Stimulated activated CD4-positive, alpha-beta T cell treated with anti-CD3 and anti-CD28 coated beads, Interleukin-4, amount 100 ng/mL, for 48 hours (primary cell): ENCODE results near the gene TLE3.

Experiments
- DNase-seq, 2 donors: peaks; one replicate each; pipeline ENCODE4 v3.0.0-alpha.2; 2020; ENCODE audit warnings: low read depth in 2 of 2

The TLE3 gene

DNA sequence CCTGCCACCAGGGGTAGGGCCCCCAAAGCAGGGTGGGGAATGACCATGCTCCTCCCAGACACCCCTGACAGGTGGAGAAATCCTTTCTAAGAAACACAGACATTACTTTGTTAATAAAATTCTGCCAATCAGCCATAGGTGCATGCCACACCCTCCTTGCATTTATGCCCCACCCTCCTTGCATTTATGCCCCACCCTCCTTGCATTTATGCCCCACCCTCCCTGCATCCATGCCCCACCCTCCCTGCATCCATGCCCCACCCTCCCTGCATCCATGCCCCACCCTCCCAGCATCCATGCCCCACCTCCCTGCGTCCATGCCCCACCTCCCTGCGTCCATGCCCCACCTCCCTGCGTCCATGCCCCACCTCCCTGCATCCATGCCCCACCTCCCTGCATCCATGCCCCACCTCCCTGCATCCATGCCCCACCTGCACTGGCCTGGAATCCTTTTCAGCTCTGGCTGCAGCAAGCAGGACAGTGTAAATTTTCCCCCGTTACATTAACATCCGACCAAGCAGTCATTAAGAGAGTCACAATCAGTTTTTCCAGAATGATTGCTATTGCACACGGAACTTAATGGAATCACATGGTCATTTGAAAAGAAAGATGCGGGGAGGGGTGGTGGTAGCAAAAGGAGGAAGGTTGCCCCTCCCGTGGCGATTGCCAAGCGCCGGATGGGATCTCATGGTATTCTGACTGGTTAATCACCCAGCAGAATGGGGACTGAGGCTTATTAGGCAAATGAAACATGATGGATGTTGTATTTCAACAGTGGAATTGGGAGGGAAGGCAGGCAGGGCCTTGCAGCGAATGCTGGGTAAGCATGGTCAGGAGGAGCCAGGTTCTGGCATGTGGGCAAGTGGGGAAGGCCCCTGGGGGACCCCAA, 91.2 kb downstream of the TLE3 start:
- no peak for DNase-seq

DNA sequence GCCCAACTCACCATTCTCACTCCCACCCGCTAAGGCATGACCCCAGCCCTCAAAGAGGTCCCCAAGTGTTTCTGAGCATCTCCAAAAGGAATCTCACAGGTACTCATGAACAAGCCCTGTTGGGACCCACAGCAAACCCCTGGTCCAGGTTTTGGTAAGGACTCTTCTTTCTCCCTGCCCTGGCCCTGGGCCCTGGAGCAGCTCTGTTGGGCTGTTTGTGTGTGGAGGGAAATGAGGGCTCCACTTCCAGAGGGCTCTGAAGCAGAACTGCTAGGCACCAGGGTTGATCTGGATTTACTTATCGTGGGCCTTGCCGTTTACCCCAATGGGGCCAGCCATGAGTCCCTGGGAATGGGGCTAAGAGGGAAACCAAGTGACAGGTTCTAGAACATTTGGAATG, 92.9 kb downstream of the TLE3 start:
- no peak for DNase-seq

DNA sequence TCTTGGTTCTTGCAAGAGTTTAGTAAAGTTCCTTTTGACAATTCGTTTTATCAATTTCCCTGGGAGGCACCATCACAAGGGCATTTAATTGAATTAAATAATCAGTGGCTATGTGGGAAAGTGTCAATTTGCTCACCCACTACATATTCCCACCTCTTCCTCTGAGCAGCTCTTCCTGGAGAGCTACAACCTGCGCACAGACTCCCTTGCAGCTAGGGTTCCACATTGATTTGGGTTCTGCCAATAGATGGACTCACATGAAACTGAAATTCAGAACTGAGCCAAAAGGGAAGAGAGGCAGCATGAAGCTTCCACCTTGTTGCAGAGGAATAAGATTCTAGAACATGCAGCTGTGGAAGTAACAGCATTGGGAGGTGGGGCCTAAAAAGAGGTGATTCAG, 94.8 kb downstream of the TLE3 start:
- DNase-seq, result no peak

DNA sequence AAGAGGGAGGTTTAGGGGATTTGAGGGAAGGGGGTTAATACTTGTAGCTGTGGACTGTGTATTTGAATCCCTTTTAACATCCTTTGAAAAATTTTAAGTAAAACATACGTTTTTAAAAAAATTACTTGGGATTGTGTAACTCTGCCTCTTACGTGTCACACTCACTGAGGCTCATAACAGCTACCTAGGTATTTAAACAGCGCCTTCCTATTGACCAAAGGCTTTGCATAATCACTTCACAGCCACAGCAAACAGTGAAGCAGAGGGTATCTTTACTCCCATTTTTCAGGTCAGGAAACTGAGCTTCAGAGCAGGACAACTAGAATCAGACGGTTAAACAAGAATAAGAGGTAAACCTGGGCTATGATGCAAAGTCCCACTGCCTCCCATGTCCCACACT, 95.9 kb downstream of the TLE3 start:
- DNase-seq, result no peak

DNA sequence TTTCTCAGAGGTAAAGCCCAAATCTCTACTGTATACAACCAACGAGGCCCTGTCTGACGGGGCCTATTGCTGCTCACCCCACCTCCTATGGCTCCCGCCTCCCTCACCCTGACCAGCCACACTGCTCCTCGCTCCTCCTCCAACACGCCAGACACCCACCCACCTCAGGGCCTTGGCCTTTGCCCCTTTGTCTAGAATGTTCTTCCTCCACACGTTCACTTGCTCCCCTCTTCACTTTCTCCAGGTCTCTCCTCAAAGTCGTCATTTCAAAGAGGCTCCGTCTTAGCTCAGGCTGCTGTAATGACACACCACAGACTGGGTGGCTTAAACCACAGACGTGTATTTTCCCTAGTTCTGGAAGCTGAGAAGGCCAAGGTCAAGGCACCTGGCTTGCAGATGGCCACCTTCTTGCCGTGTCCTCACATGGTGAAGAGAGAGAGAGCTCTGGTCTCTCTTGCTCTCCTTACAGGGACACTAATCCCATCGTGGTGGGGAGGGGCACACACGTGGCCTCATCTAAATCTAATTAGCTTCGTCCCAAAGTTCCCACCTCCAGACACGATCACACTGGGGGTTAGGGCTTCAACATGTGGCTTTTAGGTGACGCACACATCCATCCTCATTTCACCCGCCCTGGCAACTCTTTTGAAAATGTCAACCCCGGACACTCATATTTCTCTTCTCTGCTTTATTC, 98.2 kb downstream of the TLE3 start:
- DNase-seq, result no peak

DNA sequence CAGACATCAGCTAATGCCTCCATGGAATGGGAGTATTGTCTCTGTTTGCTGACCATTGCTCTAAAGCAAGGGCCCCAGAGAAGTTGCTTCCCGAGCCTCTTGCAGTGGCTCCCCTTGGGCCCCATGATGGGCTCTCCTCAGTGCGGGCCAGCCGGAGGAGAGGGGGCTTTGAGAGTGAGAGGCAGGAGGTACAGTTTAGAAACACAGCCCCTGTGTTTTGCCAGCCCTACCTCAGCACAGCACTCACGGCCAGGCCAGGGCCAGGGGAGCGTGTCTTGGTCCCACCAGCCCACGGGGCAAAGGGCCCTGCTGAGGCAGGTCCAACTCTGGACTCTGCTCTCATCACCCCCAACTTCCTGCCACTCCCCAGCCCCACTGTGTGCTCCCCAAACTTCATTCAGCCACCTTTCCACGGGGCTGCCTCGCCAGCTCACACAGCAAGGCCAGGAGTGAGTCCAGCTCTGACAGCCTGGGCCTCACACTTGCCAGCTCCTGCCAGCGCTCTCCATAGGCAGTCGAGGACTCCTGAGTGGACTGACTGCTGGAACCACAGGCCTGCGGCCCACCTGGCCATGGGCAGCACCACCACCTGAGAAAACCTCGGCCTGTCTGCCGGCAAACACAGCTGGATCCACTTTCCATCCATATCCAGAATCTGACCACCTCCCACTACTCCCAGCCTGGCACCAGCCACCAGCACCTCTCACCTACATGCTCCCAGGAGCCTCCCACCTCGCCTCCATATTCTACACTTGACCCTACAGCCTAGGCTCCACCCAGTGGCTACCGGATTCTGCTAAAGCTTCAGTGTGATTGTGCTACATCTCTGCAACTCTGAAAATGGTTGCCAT, 99.0 kb downstream of the TLE3 start:
- no peak for DNase-seq

DNA sequence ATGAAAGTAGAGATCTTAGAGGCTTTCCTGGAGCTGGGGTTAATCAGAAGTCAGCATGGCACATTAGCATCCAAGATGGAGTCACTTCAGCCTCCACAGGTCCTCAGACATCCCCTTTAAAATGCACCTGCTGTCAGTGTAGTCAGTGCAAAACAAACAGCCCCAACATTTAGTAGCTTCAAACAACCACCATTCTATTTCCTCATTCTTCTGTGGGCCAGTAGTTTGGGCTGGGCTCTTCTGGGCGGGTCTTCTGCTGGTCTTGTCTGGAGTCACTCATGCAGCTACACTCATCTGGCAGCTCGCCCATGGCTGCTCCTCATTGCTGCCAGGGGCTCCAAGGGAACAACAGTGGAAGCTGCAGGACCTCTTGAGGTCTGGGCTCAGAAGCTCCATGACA, 99.9 kb downstream of the TLE3 start:
- DNase-seq, result no peak
